ENCODE data around the gene IYD.

IYD gene

GRCh38 chr6:150394899-150395295, 26.1 kb downstream of the IYD start:
- no peak for DNase-seq (ENCODE audit: low spot score)

GRCh38 chr6:150395388-150396009, 26.7 kb downstream of the IYD start:
- DNase-seq (ENCODE audit: low spot score), result peak; percentile 28

GRCh38 chr6:150403458-150404246, 34.8 kb downstream of the IYD start:
- DNase-seq (ENCODE audit: low spot score), result no peak

GRCh38 chr6:150406948-150407347, 38.1 kb downstream of the IYD start:
- DNase-seq (ENCODE audit: low spot score), result no peak

- no peak for DNase-seq (ENCODE audit: low spot score)
These were observed 40.0 kb downstream of the IYD start for GRCh38 chr6:150408842-150409241.

- DNase-seq (ENCODE audit: low spot score), result no peak
These were observed 40.8 kb downstream of the IYD start for GRCh38 chr6:150409576-150410066.

GRCh38 chr6:150410399-150410798, 41.6 kb downstream of the IYD start:
- no peak for DNase-seq (ENCODE audit: low spot score)

GRCh38 chr6:150410906-150411305, 42.1 kb downstream of the IYD start:
- no peak for DNase-seq (ENCODE audit: low spot score)

GRCh38 chr6:150412221-150412620, 43.4 kb downstream of the IYD start:
- DNase-seq (ENCODE audit: low spot score), result no peak

- no peak for DNase-seq (ENCODE audit: low spot score)
These were observed 44.4 kb downstream of the IYD start for GRCh38 chr6:150413198-150413597.

- no peak for DNase-seq (ENCODE audit: low spot score)
These were observed 45.0 kb downstream of the IYD start for GRCh38 chr6:150413781-150414281.

GRCh38 chr6:150416128-150416527, 47.3 kb downstream of the IYD start:
- no peak for DNase-seq (ENCODE audit: low spot score)

- no peak for DNase-seq (ENCODE audit: low spot score)
These were observed 48.4 kb downstream of the IYD start for GRCh38 chr6:150417250-150417649.

GRCh38 chr6:150417899-150418826, 49.4 kb downstream of the IYD start:
- peak; percentile 17 for DNase-seq (ENCODE audit: low spot score)

GRCh38 chr6:150418827-150419594, 50.2 kb downstream of the IYD start:
- DNase-seq (ENCODE audit: low spot score), result no peak

GRCh38 chr6:150420428-150420827, 51.6 kb downstream of the IYD start:
- no peak for DNase-seq (ENCODE audit: low spot score)

GRCh38 chr6:150420926-150421325, 52.1 kb downstream of the IYD start:
- DNase-seq (ENCODE audit: low spot score), result no peak

GRCh38 chr6:150425508-150425907, 56.7 kb downstream of the IYD start:
- DNase-seq (ENCODE audit: low spot score), result no peak

- no peak for DNase-seq (ENCODE audit: low spot score)
These were observed 57.4 kb downstream of the IYD start for GRCh38 chr6:150426198-150426597.

- DNase-seq (ENCODE audit: low spot score), result no peak
These were observed 58.3 kb downstream of the IYD start for GRCh38 chr6:150427037-150427602.

- no peak for DNase-seq (ENCODE audit: low spot score)
These were observed 59.0 kb downstream of the IYD start for GRCh38 chr6:150427843-150428242.

Data from SK-N-DZ (cell line).